IMR-90 (cell line): ENCODE data around the gene SLC6A9.

Experiments used
- BHLHE40 ChIP-seq: fragments of 150-350 bp; IDR thresholded peaks from 2 replicates; pipeline ENCODE4 v1.6.1; 2016; ENCODE audit warnings: mild to moderate bottlenecking, low read depth, low read length
- CHD1 ChIP-seq: IDR thresholded peaks from 2 replicates; pipeline ENCODE4 v1.6.1; 2012; ENCODE audit warnings: low read depth, low read length, improper control_type of control experiment
- MAFK ChIP-seq: IDR thresholded peaks from 2 replicates; pipeline ENCODE4 v1.6.1; 2012; ENCODE audit warnings: low read depth, low read length, improper control_type of control experiment
- MAZ ChIP-seq: IDR thresholded peaks from 2 replicates; pipeline ENCODE4 v1.6.1; 2012; ENCODE audit warnings: low read depth, mild to moderate bottlenecking, low read length, improper control_type of control experiment, moderate library complexity, borderline replicate concordance
- POLR2A ChIP-seq: IDR thresholded peaks from 2 replicates; pipeline ENCODE4 v1.6.1; 2012; ENCODE audit warnings: mild to moderate bottlenecking, low read depth, low read length
- RFX5 ChIP-seq: IDR thresholded peaks from 2 replicates; pipeline ENCODE4 v1.8.0; 2012; ENCODE audit warnings: low read depth, mild to moderate bottlenecking, low read length, moderate library complexity
- SMC3 ChIP-seq: fragments of 150-350 bp; IDR thresholded peaks from 2 replicates; pipeline ENCODE4 v1.6.1; 2016; ENCODE audit warnings: low read depth, mild to moderate bottlenecking, antibody characterized with exemption, low read length, moderate library complexity
- TF ChIP-seq, protein P1 (sequence below): conservative IDR thresholded peaks from 2 replicates; pipeline ENCODE4 v1.5.1; 2012; ENCODE audit warnings: mild to moderate bottlenecking, low read depth, low read length, improper control_type of control experiment
- TF ChIP-seq, protein P2 (sequence below): fragments of 150-350 bp; IDR thresholded peaks from 2 replicates; pipeline ENCODE4 v1.6.1; 2016; ENCODE audit warnings: low read depth, mild to moderate bottlenecking, low read length, moderate library complexity, borderline replicate concordance
- TF ChIP-seq, protein P3 (sequence below): fragments of 150-350 bp; IDR thresholded peaks from 2 replicates; pipeline ENCODE4 v1.6.1; 2017; ENCODE audit warnings: mild to moderate bottlenecking, antibody characterized with exemption, low read length, low read depth

DNA sequence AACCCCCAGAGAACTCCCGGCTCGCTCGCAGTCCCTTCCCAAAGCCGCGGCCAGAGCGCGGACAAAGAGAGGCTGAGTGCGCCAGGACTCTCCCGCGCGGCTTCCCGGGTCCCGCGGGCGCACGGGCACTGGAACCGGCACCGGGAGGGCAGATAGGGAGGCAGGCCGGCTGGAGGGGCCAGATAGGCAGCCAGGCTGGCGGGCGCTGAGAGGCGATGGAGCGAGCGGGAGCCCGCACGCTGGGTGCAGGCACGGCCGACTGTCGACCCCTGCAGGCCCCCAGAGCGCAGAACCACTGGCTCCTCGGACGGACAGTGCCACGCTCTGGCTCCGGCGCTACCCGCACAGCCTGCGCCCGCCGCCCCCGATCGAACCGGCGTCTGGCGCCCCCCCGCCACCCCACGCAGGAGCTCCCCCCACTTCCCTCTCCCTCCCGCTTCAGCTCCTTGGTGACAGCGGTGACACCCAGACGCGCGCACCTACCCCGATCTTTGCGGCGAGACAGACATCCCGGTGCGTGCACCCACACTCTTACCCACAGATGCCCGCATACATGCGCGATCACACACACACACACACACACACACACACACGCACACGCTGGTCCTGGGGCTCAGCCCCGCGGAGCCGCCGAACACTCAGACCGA lies 534 bp downstream of the SLC6A9 start:
- no peak for TF ChIP-seq MAFK
- TF ChIP-seq, protein P1, sequence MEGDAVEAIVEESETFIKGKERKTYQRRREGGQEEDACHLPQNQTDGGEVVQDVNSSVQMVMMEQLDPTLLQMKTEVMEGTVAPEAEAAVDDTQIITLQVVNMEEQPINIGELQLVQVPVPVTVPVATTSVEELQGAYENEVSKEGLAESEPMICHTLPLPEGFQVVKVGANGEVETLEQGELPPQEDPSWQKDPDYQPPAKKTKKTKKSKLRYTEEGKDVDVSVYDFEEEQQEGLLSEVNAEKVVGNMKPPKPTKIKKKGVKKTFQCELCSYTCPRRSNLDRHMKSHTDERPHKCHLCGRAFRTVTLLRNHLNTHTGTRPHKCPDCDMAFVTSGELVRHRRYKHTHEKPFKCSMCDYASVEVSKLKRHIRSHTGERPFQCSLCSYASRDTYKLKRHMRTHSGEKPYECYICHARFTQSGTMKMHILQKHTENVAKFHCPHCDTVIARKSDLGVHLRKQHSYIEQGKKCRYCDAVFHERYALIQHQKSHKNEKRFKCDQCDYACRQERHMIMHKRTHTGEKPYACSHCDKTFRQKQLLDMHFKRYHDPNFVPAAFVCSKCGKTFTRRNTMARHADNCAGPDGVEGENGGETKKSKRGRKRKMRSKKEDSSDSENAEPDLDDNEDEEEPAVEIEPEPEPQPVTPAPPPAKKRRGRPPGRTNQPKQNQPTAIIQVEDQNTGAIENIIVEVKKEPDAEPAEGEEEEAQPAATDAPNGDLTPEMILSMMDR, result peak; percentile 41
- no peak for TF ChIP-seq CHD1
- TF ChIP-seq, protein P2, sequence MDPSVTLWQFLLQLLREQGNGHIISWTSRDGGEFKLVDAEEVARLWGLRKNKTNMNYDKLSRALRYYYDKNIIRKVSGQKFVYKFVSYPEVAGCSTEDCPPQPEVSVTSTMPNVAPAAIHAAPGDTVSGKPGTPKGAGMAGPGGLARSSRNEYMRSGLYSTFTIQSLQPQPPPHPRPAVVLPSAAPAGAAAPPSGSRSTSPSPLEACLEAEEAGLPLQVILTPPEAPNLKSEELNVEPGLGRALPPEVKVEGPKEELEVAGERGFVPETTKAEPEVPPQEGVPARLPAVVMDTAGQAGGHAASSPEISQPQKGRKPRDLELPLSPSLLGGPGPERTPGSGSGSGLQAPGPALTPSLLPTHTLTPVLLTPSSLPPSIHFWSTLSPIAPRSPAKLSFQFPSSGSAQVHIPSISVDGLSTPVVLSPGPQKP, result no peak
- no peak for TF ChIP-seq MAZ
- no peak for TF ChIP-seq BHLHE40
- TF ChIP-seq, protein P3, sequence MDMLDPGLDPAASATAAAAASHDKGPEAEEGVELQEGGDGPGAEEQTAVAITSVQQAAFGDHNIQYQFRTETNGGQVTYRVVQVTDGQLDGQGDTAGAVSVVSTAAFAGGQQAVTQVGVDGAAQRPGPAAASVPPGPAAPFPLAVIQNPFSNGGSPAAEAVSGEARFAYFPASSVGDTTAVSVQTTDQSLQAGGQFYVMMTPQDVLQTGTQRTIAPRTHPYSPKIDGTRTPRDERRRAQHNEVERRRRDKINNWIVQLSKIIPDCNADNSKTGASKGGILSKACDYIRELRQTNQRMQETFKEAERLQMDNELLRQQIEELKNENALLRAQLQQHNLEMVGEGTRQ, result no peak
- TF ChIP-seq RFX5, result no peak
- TF ChIP-seq POLR2A, result no peak
- no peak for TF ChIP-seq SMC3
